Panc1 (cell line): Measurements from ENCODE around the gene CCR2. TPM values are rescaled to one million over a fixed set of nuclear protein-coding genes. Genes with fewer than 3 reads are reported as not detected.

Experiments used
- ATAC-seq: fragments of 200-7000 bp; cut with Tn5 transposase; 2 replicates; pipeline ENCODE4 v1.9.1; 2020; ENCODE audit warnings: mild to moderate bottlenecking, moderate library complexity
- BruUV-seq: library from RNA; stranded (reverse); fragments of 400-500 nt; replicated peaks from 2 replicates; lab custom pipeline; 2021; lab: Mats Ljungman, UMichigan
- CTCF ChIA-PET: fragments of 300-600 bp; sonication (Branson Sonifier 250); formaldehyde crosslinking; loops from one replicate; lab custom pipeline; 2022; ENCODE audit warnings: antibody characterized with exemption; lab: Charles Lee
- POLR2A ChIA-PET: fragments of 300-600 bp; sonication (Branson Sonifier 250); formaldehyde crosslinking; loops from one replicate; lab custom pipeline; 2022; ENCODE audit warnings: antibody characterized with exemption; lab: Charles Lee
- DNase-seq: peaks from one replicate; pipeline ENCODE4 v3.0.0-alpha.2; 2010; ENCODE audit warnings: low read depth, low spot score
- H3K27ac ChIP-seq: 2 replicates; pipeline ENCODE4 v1.5.1; 2011; ENCODE audit warnings: mild to moderate bottlenecking, low read length, inconsistent platforms
- H3K27me3 ChIP-seq: fragments of 200-500 bp; sonication (Bioruptor generic); 2 replicates; pipeline ENCODE4 v1.6.0; 2014; ENCODE audit warnings: low read length, inconsistent platforms; ENCODE audit not compliant: control insufficient read depth, insufficient read depth
- H3K36me3 ChIP-seq: fragments of 200-500 bp; sonication (Bioruptor generic); 2 replicates; pipeline ENCODE4 v1.5.1; 2014; ENCODE audit warnings: inconsistent platforms, mild to moderate bottlenecking, low read length, moderate library complexity; ENCODE audit not compliant: control insufficient read depth, insufficient read depth
- H3K4me1 ChIP-seq: 2 replicates; pipeline ENCODE4 v1.5.1; 2011; ENCODE audit warnings: inconsistent platforms, mild to moderate bottlenecking, low read length, moderate library complexity; ENCODE audit not compliant: control insufficient read depth, insufficient read depth
- H3K4me3 ChIP-seq, 2 experiments: 2 replicates each; pipeline ENCODE4 v1.5.1; 2011 to 2012; ENCODE audit warnings: low read depth in 2 of 2, low read length in 2 of 2, mild to moderate bottlenecking in 2 of 2, inconsistent platforms in 1 of 2, moderate library complexity in 1 of 2
- H3K9me3 ChIP-seq: fragments of 200-500 bp; sonication (Bioruptor generic); 2 replicates; pipeline ENCODE4 v1.5.1; 2014; ENCODE audit warnings: low read depth, mild to moderate bottlenecking, inconsistent platforms, low read length, moderate library complexity; ENCODE audit not compliant: control insufficient read depth, insufficient read depth
- CTCF ChIP-seq: fragments of 450-650 bp; IDR thresholded peaks from 2 replicates; pipeline ENCODE4 v1.5.1; 2017; ENCODE audit warnings: mild to moderate bottlenecking
- POLR2AphosphoS5 ChIP-seq: IDR thresholded peaks from 2 replicates; pipeline ENCODE4 v1.6.1; 2012; ENCODE audit warnings: mild to moderate bottlenecking, low read depth, low read length, moderate library complexity
- REST ChIP-seq, 2 experiments: IDR thresholded peaks; 2 replicates each; pipeline ENCODE4 v1.6.1; 2011 to 2012; ENCODE audit warnings: low read depth in 2 of 2, control low read depth in 1 of 2, low read length in 1 of 2, mild to moderate bottlenecking in 1 of 2, moderate library complexity in 1 of 2; ENCODE audit not compliant: insufficient read depth in 1 of 2
- SIN3A ChIP-seq: IDR thresholded peaks from 2 replicates; pipeline ENCODE4 v1.6.1; 2012; ENCODE audit warnings: low read depth, mild to moderate bottlenecking, low read length, moderate library complexity, borderline replicate concordance; ENCODE audit not compliant: insufficient read depth
- TCF7L2 ChIP-seq: IDR thresholded peaks from 2 replicates; pipeline ENCODE4 v1.6.1; 2011; ENCODE audit warnings: mild to moderate bottlenecking, low read depth, low read length, inconsistent platforms
- in situ Hi-C: cut with HindIII; loops from 2 replicates; pipeline ENCODE4 v1.10.0; 2016; ENCODE audit warnings: low sequenced_read_pairs, low pct_unique_long_range_greater_than_20kb
- intact Hi-C: fragments of 100-400 bp; cut with micrococcal nuclease; formaldehyde crosslinking; loops from one replicate; pipeline ENCODE4 v1.10.0; 2022; ENCODE audit not compliant: unreplicated experiment
- total RNA-seq: library from RNA; stranded (reverse); gene quantifications from one replicate; pipeline ENCODE4 v1.2.1, GENCODE V29; 2021; ENCODE audit not compliant: unreplicated experiment

The CCR2 gene
- total RNA-seq, 1 experiment from 2014 or later: not detected

GRCh38 chr3:46393011-46393410 lies 39.1 kb downstream of the CCR2 start:
- ATAC-seq (no peak), DNase-seq (no peak)
- Histone ChIP-seq H3K4me1 (no peaks in the 10 kb centered on the region), H3K4me3 (no peak overlapping the region), H3K27me3 (no peaks in the 10 kb centered on the region), H3K9me3 (no peaks in the 10 kb centered on the region), H3K27ac (no peak overlapping the region), H3K36me3 (no peaks in the 10 kb centered on the region)
- ChIA-PET CTCF (no interaction called here), POLR2A (no interaction called here)
- no TSS peak for BruUV-seq
- in situ Hi-C loops (no loop called here), intact Hi-C loops (no loop called here)
- no peak for TF ChIP-seq CTCF
- no peak for TF ChIP-seq SIN3A
- no peak for TF ChIP-seq REST (IDR thresholded peaks at IDR 0.05; ENCODE audit: insufficient read depth in 1 of 2, low read depth in 2 of 2, low read length in 1 of 2)
- TF ChIP-seq POLR2AphosphoS5: no peak
- no peak for TF ChIP-seq TCF7L2

- Histone ChIP-seq H3K27ac (no peak overlapping the region), H3K4me3 (no peak overlapping the region), H3K36me3 (no peaks in the 10 kb centered on the region), H3K27me3 (no peaks in the 10 kb centered on the region), H3K4me1 (no peaks in the 10 kb centered on the region), H3K9me3 (no peaks in the 10 kb centered on the region)
- in situ Hi-C loops (no loop called here), intact Hi-C loops (no loop called here)
- CTCF ChIA-PET: no interaction called here
- ATAC-seq (no peak), DNase-seq (no peak)
- no TSS peak for BruUV-seq
- TF ChIP-seq REST (IDR thresholded peaks at IDR 0.05; ENCODE audit: insufficient read depth in 1 of 2, low read depth in 2 of 2, low read length in 1 of 2) (no peak), CTCF (no peak), TCF7L2 (no peak), POLR2AphosphoS5 (no peak), SIN3A (no peak)
- POLR2A ChIA-PET: no interaction called here
Measured at GRCh38 chr3:46393554-46394434, 39.9 kb downstream of the CCR2 start.
